ENCODE results near the gene COL27A1. TPM values are rescaled to one million over a fixed set of nuclear protein-coding genes. Genes with fewer than 3 reads are reported as not detected.

Gene COL27A1
- total and polyA plus RNA-seq, 12 donors: 3.1 to 35.8 (median 5.1) TPM

- H3K36me3 ChIP-seq: peaks cover 0 to 28% (median 0%) of the 10 kb centered on the region in 9 donors
- intact Hi-C loops (cut with DNase I): no loop called here
- no peak overlapping the region for H3K4me3 ChIP-seq
- DNase-seq: no peak
- H3K27me3 ChIP-seq: no peaks in the 10 kb centered on the region
- peaks cover 0 to under 1% (median 0%) of the 10 kb centered on the region in 11 donors for H3K9me3 ChIP-seq
- TF ChIP-seq, protein P1, sequence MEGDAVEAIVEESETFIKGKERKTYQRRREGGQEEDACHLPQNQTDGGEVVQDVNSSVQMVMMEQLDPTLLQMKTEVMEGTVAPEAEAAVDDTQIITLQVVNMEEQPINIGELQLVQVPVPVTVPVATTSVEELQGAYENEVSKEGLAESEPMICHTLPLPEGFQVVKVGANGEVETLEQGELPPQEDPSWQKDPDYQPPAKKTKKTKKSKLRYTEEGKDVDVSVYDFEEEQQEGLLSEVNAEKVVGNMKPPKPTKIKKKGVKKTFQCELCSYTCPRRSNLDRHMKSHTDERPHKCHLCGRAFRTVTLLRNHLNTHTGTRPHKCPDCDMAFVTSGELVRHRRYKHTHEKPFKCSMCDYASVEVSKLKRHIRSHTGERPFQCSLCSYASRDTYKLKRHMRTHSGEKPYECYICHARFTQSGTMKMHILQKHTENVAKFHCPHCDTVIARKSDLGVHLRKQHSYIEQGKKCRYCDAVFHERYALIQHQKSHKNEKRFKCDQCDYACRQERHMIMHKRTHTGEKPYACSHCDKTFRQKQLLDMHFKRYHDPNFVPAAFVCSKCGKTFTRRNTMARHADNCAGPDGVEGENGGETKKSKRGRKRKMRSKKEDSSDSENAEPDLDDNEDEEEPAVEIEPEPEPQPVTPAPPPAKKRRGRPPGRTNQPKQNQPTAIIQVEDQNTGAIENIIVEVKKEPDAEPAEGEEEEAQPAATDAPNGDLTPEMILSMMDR (IDR thresholded peaks at IDR 0.05): no peak
- WGBS, 2 donors: 88 to 94% methylated on average over 13 of the region's 13 CpGs
- H3K27ac ChIP-seq: no peak overlapping the region
- no peak for ATAC-seq
- H3K4me1 ChIP-seq: peaks cover 0 to 9% (median 5%) of the 10 kb centered on the region in 9 donors
Measured at GRCh38 chr9:114309096-114309495, 153.8 kb downstream of the COL27A1 start.

DNA sequence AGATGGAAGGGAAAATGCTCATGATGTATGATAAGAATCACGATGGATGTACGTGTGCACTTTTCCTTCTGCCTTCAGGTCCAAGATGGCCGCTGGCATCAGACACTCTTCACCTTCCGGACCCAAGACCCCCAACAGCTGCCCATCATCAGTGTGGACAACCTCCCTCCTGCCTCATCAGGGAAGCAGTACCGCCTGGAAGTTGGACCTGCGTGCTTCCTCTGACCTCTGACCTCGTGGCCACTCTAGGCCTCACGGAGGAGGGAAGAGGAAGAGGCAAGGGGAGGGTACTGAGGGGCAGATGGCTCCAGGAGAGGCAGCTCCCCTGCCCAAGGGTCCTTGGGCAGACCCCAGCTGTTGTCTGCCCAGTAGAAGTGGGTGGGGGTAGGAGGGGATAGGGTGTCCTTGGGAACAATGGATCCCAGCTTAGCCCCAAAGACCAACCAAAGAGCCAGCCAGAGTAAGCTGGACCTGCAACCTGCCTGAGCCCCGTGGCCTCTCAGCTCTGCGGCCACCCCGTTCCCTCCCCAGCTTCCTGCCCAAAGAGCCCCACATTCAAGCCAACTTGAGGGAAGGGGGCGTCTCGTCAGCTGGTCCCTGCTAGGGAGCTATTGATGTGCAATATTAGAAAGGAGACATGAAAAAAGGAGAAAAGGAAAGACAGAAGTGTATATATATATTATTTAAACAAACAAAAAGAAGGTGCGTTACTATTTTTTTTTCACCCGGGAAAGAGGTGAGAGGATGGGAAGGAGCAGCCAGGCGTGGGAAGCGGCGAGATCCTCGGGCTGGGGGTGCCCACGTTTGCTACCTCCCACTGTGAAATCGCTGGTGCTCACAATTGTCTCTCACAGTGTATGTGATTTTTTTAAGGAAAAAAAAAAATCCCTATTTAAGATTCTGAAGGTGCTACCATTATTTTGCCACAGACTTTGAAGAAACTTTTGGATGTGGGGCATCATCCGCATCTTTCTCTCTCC is 155.4 kb downstream of the COL27A1 start:
- WGBS, 2 donors: 88% methylated on average over 22 of the region's 22 CpGs
- Histone ChIP-seq H3K9me3 (peaks cover 0 to 8% (median 0%) of the 10 kb centered on the region in 11 donors), H3K27ac (no peak overlapping the region), H3K4me3 (no peak overlapping the region), H3K36me3 (peaks cover 0 to 28% (median 0%) of the 10 kb centered on the region in 9 donors), H3K27me3 (no peaks in the 10 kb centered on the region), H3K4me1 (peaks cover 0 to 3% (median under 1%) of the 10 kb centered on the region in 9 donors)
- ATAC-seq (no peak), DNase-seq (no peak)
- intact Hi-C loops (cut with DNase I): no loop called here
- TF ChIP-seq, protein P1 (IDR thresholded peaks at IDR 0.05): no peak

DNA sequence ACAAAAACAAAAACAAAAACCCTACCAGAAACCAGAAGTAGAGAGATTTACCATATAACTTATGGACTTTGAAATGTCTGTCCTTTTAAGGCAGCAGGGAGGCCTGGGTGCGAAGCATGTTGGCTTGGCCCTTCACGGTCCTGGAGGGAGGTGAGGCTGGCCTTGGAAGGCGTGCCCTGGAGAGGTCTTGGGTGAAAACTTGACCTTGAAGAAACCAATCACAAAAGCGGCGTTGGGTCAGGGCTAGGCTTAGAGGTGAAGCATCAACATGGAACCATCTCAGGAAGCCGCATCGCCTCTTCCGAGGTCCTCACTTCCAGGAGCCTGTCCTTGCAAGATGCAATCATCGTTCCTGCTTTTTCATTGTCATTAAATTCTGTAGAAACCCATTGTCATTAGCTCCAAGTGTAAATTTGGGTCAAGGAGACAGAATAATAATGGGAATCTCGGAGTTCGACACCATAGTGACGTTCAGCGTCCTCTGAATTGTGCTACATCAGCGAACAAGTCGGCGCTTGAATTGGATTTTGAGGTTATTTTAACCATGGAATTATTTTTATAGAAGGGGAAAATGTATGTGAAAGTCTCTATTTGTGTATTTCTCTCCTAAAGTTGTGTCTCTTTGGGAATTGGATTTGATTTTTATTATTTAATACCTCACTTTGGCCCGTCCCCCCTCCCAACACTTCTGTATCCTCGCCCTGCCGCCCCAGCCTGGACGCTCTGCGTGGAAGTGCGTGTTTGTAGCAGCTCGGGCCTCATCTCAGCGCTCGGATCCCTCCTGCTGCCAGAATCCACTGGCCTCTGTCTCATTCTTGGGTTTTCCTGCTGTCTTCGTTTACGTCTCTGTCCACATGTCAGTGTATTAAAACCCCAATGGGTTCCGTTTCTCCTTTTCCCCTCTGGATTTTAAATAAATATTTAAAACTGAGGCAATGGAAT is 156.5 kb downstream of the COL27A1 start:
- no peak overlapping the region for H3K27ac ChIP-seq
- peaks cover 0 to 8% (median 0%) of the 10 kb centered on the region in 11 donors for H3K9me3 ChIP-seq
- H3K27me3 ChIP-seq: no peaks in the 10 kb centered on the region
- no peak overlapping the region for H3K4me3 ChIP-seq
- no peaks in the 10 kb centered on the region for H3K4me1 ChIP-seq
- ATAC-seq (no peak), DNase-seq (no peak)
- TF ChIP-seq, protein P1 (IDR thresholded peaks at IDR 0.05): no peak
- intact Hi-C loops (cut with DNase I): no loop called here
- WGBS, 2 donors: 94% methylated on average over 28 of the region's 28 CpGs
- H3K36me3 ChIP-seq: peaks cover 0 to 23% (median 0%) of the 10 kb centered on the region in 9 donors

GRCh38 chr9:114312513-114312875 is 157.2 kb downstream of the COL27A1 start:
- Histone ChIP-seq H3K27me3 (no peaks in the 10 kb centered on the region), H3K36me3 (peaks cover 0 to 19% (median 0%) of the 10 kb centered on the region in 9 donors), H3K4me1 (peaks cover 0 to under 1% (median 0%) of the 10 kb centered on the region in 9 donors), H3K9me3 (peaks cover 0 to 8% (median 0%) of the 10 kb centered on the region in 11 donors), H3K4me3 (no peak overlapping the region), H3K27ac (no peak overlapping the region)
- DNase-seq (no peak), ATAC-seq (no peak)
- intact Hi-C loops (cut with DNase I): no loop called here
- TF ChIP-seq, protein P1 (IDR thresholded peaks at IDR 0.05): no peak
- 74 to 89% methylated on average over 8 of the region's 8 CpGs for WGBS, 2 donors

Data from heart right ventricle (tissue), 16 donors.